Stimulated activated CD8-positive, alpha-beta memory T cell treated with anti-CD3 and anti-CD28 coated beads, Interleukin-15, amount 100 ng/mL, for 48 hours (primary cell): ENCODE measurements around the gene VDR.
"Not testable (repeated sequence)": the region's sequence is repeated elsewhere in the genome, so short reads cannot be mapped to it uniquely, and the experiment has no call there.

ENCODE experiments used
- DNase-seq, 2 donors: peaks; one replicate each; pipeline ENCODE4 v3.0.0-alpha.2; 2020; ENCODE audit warnings: low read depth in 2 of 2

VDR gene

GRCh38 chr12:47828008-47828975, 76.5 kb downstream of the VDR start:
- DNase-seq: no peak

DNA sequence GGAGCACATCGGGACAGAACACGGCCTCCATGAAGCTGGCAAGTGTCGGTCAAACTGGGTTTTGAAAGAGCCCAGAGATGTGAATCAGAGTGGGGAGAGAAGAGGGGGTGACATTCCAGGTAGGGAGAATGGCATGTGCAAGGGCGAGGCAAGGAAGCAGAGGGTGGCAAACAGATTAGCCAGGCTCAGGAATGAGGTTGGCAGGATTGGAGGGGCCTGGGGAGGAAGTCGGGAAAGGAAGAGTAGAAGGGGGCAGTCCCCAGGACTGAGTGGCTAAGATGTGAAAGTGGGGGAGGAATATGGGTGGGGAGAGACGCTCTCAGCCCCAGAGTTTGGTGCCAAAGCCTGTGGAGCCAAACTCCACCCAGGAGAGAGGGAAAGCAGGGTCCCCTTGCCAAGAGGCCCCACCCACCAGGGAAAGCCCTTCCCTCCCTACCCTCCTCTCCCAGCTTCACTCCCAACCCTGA, 79.6 kb downstream of the VDR start:
- no peak for DNase-seq

- DNase-seq: no peak
Measured at GRCh38 chr12:47824635-47825034, 80.2 kb downstream of the VDR start.

DNA sequence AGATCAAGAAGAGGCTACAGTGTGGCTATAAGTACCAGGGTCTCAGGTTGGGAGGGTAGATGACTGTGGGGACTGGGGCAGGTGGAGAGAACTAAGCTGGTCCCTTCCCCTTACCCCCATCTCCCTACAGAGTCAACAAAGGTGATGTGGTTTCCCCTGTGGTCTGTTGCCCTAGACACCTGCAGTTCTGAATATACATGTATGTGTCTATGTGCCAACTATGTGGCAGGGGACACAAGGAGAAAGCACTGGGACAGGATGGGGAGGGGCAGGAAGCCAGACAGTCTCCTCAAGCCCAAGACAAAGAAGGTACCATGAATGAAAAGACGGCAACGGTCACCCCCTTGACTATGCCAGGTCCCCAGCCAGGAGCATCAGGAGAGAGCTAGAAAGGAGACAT, 80.6 kb downstream of the VDR start:
- DNase-seq: no peak

GRCh38 chr12:47823422-47824086, 81.2 kb downstream of the VDR start:
- no peak for DNase-seq

- no peak for DNase-seq
Measured at GRCh38 chr12:47822863-47823262, 81.9 kb downstream of the VDR start.

GRCh38 chr12:47822401-47822800, 82.4 kb downstream of the VDR start:
- DNase-seq: no peak

DNA sequence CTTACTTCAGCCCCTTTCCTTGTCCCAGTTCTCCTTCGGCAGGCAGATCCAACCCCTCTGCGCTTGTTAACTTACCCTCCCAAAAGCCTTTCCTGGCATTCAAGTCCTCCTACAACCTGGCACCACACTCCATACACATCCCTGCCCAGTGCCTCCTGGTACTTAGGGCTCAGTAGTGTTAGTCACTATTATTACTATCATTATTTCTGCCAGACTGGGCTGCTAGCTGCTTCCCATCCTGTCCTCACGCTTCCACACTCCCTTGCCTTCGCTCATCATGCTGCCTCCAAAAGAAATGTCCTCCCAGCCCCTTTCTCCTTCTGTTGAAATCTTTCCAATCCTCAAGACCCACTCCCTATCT, 83.5 kb downstream of the VDR start:
- DNase-seq: no peak

- no peak for DNase-seq
Measured at GRCh38 chr12:47820631-47821345, 84.0 kb downstream of the VDR start.

DNA sequence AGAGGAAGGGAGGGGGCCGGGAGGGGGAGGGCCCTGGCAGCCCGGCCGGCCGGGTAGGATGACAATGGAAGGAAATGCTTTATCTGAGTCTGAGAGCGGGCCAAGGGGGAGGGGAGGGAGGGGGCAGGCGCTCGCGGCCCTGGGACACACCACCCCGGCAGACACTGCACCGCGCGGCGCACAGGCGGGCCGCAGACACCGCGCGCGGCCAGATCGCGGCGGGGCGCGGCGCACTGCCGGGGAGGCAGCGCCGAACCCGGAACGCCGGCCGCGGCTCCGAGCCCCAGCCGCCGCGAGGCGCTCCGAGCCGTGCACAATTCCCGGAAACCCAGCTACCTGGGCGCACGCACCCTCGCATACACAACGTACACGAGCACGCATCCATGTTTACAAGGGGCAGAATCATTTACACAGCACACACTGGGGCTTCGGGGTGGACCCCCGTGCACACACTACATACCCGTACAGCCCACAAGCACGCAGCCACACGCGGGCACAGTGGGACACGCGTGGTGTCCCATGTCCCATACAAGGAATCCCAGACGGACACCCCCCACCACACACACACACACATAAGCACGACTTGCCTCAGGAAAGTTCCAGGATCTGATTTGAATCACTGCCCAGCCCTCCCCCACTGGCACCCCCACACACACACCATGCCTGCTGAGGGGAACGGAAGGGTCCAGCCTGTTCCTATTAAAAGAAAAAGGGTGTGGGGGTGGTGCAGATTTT, 84.7 kb downstream of the VDR start, which contains the start of gene HDAC7:
TSS of gene HDAC7 (minus strand) at position 8 of the 735 bp plus-strand sequence. CDS start 118 bp downstream, outside the sequence.
- DNase-seq: peak; percentile 50 to 69

DNA sequence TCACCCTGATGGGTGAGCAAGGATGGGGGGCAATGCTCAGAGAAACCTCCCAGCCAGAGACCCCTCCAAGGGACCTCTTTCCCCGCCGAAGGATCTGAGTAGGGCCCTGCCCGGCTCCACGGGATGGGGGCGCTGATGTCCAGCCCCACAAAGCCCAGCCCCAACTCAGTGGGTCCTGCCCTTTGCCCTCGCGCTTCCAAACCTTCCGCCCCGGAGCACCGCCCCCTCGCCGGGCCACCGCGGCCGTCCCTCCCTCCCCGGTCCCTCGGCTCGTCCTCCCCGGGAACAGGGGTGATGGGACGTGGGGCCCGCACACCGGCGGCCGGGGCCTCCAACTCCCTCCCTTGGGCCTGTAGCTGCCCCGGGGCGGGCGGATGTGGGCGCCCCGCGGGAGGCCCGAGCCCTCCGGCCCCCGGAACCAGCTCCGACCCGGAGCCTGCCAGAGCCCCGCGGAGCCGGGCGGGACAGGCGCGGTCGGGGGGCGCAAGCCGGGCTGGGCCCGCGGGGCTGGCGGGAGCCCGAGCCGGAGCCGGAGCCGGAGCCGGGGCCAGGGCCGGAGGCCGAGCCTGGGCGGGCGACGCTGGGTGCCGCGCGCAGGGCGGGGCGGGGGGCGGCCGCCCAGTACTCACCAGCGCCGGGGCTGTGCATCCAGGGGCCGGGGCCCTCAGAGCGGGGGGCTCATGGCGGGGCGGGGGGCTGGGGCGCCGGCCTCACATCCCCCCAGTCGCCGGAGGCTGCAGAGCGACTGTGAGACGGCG, 85.5 kb downstream of the VDR start:
- DNase-seq: peak in 1 of 2 donors; percentile 53

- no peak for DNase-seq
Measured at GRCh38 chr12:47818467-47819137, 86.2 kb downstream of the VDR start.

DNA sequence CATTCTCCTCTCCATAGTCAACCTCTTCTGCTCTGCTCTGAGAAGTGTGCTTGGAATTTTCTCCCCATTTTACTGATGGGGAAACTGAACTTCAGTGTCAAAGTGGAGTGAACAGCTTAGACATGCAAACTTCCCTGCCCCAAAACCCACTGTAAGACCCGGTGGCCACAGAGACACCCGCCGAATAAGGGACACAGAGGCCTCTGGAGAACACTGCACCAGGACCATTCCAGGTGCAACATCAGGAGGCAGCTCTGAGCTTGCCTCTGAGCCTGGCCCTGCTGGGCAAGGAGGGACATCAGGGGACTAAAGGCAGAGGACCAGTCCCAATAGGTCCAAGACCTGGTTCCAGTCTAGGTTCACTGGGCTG, 86.8 kb downstream of the VDR start:
- no peak for DNase-seq

GRCh38 chr12:47817272-47818006, 87.4 kb downstream of the VDR start:
- DNase-seq: no peak

DNA sequence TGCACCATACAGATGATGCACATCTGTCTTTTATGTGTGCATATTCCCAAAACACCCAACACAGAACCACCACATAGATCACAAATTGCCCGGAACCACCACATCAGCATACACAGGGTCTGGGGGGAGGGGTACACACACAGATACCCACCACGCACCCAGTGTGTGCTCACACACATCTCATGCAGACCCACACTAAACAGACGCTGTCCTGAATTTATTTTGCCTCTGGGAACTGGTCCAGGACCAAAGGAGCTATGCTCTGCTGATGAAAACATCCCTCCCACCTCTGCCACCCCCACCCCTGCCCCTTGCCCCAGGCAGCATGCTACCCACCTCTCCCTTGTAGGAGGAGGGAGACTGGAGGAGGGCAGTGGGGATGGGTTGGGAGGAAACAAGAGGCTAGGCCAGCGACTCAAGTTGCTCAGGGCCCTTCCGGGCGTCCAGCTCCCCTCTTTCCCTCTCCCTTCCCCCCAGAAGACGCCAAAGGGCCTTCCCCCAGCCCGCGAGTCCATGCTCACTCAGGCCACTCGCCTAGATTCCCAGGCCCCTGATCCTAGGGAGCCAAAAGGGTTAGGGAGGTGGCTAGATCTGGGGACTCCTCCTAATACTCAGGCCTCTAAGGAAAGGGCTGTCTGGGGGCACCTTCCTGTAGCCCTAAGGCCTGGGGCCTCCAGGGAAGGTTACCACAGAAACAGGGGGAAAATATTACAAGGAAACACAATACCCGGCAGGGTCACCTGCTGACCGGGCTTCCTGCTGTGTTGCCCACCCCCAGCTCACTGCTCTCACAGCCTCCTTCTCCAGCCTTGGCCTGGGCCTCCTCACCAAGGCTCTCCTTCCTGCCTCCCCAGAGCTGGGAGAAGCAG, 88.2 kb downstream of the VDR start:
- no peak for DNase-seq

- not testable (repeated sequence) for DNase-seq
Measured at GRCh38 chr12:47815447-47815846, 89.3 kb downstream of the VDR start.

GRCh38 chr12:47814539-47815170, 90.1 kb downstream of the VDR start:
- no peak for DNase-seq
